DMS 273 (cell line): ENCODE results near the gene EOMES.
A peak's percentile ranks its signal among the peaks of the same experiment; 100 is the strongest.

ENCODE experiments used
- DNase-seq: peaks from one replicate; lab custom pipeline; 2025; ENCODE audit not compliant: unreplicated experiment; lab: John Stamatoyannopoulos, UW

EOMES gene

DNA sequence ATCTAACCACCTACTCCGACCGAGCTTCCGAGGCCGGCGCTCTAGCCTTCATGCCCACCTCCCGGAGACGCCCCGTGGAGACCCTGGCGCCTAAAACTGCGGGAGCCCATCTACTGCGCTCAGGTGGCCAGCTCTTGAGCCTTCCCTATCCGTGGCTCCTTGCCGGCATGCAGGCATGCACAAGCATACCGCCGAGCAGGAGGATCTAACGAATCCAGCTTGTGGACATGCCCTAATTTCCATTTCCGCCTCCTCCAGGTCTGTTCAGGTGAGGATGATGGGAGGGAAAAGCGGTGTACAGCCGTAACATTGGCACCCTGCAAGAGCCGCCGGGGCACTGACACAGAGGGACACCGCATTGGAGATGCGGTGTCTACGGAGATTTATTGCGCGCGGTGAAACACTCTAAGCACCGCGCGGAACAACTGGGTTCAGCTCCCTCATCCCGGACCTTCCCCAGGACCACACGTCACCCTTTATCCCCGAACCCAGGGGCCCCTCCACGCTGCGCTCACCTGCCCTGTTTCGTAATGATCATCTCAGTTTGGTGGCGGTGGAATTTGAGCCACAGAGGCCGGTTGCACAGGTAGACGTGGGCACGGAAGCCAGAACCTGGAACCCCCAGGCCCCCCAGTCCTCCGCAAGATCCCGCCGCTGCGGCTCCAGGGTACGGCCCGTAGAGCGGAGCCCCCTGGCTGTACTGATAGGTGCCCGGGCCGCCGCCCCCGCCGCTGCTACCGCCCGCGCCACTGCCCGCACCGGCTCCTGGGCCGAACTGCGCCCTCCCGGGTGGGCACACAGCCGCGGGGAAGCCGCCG, 1.0 kb downstream of the EOMES start:
- peak; percentile 54 for DNase-seq

DNA sequence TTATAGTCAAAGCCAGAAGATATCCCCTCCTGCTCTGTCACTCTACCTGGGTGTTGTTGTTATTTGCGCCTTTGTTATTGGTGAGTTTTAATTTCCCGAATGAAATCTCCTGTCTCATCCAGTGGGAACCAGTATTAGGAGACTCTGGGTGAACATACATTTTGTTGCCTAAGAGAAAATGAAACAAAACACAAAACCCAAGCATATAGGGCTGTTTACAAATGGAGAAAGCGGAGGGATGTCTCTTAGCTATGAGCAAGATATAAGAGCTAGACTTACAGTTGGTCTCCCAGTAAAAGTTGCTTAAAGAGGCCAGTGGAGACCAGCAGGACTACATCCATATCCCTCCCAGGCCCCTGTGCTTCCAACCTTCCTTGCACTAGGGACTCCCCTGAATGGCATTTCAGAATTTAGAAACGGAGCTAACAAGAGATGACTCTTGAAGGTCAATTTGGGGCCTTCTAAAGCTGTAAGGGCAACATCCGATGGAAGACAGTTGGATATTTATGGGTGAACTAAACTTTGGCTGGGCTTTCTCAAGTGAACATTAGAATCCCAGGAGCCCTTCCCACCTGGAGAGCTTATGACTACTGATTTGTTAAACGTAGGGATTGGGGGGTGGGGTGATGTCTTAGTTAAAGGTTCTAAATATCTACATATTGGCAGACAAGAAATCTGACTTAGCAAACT, 2.7 kb downstream of the EOMES start:
- DNase-seq, result peak; percentile 1

GRCh38 chr3:27718459-27718858, 3.7 kb downstream of the EOMES start:
- no peak for DNase-seq

DNA sequence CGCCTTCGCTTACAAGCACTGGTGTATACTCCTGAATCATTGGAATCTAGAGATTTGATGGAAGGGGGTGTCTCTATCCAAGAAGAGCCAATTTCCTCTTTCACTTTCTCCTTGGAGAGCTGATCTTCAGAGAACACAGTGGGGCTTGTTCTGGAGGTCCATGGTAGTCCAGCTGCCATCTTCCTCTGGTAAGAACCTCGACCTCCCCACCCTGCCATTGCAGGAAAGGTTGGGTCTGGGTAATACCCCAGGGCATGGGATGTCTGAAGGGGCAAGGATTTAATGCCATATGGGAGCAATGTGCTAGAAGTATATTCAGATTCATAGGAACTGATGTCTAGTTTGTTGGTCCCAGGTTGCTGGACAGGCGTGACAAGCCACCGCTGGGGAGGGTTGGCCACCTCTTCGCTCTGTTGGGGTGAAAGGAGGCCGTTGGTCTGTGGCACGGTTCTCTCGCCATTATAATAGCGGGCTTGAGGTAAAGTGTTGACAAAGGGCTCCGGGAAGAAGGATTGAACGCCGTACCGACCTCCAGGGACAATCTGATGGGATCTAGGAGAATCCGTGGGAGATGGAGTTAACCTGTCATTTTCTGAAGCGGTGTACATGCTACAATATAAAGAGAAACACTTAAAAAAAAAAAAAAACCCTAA, 4.8 kb downstream of the EOMES start:
- DNase-seq, result no peak

- DNase-seq, result no peak
Observed at GRCh38 chr3:27716309-27716708, 5.8 kb downstream of the EOMES start.

- no peak for DNase-seq
Observed at GRCh38 chr3:27715863-27716262, 6.3 kb downstream of the EOMES start.

DNA sequence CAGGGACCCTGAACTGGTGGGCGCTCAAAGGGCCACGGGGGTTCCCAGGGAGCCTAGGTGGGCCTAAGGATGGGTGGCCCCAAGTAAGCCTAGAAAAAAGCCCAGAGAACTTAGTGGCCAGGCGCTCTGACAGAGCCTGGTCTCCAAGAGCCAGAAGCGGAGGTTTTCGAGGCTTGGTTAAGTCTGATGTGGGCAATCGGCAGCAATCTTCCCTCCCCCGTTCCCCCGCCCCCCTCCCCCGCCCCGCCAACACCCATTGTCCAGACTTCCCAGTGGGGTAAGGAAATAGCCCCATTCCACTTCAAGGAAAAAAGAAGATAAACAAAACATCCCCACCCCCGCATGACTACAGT, 6.7 kb downstream of the EOMES start:
- DNase-seq, result no peak

- peak; percentile 32 for DNase-seq
Observed at GRCh38 chr3:27714692-27715453, 7.2 kb downstream of the EOMES start.

GRCh38 chr3:27714146-27714526, 8.0 kb downstream of the EOMES start:
- peak; percentile 22 for DNase-seq

DNA sequence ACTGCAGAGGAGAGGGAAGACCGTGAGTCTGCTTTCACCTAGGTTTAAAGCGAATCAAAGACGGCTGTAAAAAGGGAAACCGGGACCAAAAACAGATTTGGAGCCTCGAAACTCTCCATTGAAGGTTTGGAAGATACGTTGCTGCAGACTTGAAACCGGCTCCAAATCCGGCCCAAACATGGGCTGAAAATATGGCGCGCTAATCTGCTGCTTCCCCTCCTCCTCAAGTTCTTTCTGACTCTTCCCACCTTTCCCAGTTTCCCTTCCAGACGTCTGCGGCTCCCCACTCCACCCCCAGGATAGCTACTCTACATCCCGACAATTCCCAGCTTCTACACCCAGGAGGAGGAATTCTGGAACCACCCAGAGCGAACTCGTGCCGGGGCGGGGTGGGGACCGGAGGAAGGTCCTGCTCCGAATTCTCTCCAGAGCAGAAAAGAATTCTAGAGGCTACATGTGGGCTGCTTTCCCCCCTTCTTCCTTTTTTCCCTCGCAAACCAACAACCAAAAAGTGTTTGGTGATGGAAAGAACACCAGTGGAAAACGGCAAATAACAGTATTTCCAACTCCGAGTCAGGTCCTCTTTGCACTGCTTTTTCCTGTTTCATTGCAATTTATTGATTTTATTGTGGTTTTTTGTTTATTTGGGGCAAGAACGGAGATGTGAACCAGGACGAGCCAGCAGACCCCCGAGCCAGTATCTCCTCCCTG, 8.5 kb downstream of the EOMES start:
- peak; percentile 38 for DNase-seq

- no peak for DNase-seq
Observed at GRCh38 chr3:27713078-27713423, 9.1 kb downstream of the EOMES start.

GRCh38 chr3:27712136-27713077, 9.7 kb downstream of the EOMES start:
- DNase-seq, result peak; percentile 85

DNA sequence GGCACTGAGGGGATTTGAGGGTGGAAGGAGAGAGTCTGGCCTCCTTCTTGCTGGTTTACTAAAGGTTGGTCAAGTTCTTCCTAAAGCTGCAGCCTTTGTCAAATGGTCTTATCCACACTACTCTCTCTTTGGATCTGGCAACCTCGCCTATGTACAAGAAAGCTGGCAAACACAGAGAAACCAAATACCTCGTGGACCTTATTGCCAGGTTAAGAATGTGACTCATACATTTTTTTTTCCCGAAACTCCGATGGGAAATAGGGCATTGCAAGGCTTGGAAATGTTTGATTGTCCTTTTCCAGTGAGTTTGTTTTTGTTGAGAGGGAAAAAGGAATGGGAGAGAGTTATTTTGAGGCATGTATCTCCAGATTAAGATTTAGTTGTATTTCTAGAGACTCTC, 13.9 kb downstream of the EOMES start:
- DNase-seq, result no peak

- no peak for DNase-seq
Observed at GRCh38 chr3:27699067-27699466, 23.1 kb downstream of the EOMES start.

GRCh38 chr3:27696906-27697305, 25.2 kb downstream of the EOMES start:
- DNase-seq, result no peak

GRCh38 chr3:27695636-27696035, 26.5 kb downstream of the EOMES start:
- DNase-seq, result no peak

DNA sequence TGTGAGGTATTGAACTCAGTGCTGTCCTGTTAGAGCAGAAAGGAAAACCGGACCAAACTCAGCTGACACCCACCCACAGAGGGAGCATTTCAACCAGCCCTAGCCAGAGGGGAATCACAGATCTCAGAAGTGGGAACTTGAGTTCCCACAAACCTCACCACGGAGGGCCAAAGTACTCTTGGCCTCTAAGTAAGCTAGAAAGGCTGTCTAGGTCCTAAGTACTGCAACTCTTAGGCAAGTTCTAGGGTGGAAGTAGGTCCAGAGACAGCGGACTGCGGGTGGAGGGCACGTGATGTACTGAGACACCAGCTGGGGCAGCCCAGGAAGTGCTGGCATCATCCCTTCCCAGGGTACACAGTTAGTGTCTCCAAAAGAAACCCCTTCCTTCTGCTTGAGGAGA, 34.1 kb downstream of the EOMES start:
- DNase-seq, result no peak

DNA sequence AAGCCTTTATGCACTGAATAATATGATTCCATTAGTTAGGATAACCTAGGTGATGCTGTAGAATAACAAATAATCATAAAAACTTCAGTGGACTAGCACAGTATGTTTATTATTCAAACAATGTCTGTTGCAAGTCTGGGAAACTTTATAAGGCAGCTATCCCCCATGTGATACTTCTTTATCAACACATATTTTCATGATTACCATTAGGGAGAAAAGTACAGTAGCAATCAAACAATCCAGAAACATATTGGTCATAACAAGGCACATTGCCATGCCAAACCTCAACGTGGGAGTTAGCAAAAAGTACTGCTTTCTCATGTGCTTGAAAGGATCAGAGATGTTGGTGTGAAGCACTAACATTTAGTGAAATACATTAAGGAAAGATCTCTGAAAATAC, 35.5 kb downstream of the EOMES start:
- no peak for DNase-seq

GRCh38 chr3:27685474-27685873, 36.6 kb downstream of the EOMES start:
- no peak for DNase-seq

DNA sequence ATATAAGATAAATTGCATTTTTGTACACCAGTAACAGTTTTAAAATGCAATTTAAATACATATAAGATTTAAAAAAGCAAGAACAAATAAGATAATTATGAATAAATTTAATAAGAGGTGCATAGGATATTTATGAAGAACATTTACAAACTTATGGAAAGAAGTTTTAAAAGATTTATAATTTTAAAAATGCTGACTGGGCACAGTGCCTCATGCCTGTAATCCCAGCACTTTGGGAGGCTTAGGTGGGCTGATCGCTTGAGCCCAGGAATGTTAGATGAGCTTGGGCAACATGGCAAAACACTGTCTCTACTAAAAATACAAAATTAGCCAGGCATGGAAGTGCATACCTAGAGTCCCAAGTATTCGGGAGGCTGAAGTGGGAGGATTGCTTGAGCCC, 37.8 kb downstream of the EOMES start:
- DNase-seq, result no peak
